Esophagus squamous epithelium (tissue), 4 donors: Measurements from ENCODE around the gene TUB.

Source experiments
- CTCF ChIP-seq, 6 experiments: fragments of 450-650 bp in 4 of 6; fragments of 200-600 bp in 2 of 6; sonication (generic) in 2 of 6; IDR thresholded peaks; one replicate each; pipeline ENCODE4 v1.5.1; 2016 to 2019; ENCODE audit warnings: antibody characterized with exemption in 6 of 6, mild to moderate bottlenecking in 4 of 6, moderate library complexity in 4 of 6
- POLR2A ChIP-seq, 4 donors: fragments of 450-650 bp; IDR thresholded peaks; one replicate each; pipeline ENCODE4 v1.6.1; 2017; ENCODE audit warnings: antibody characterized with exemption in 4 of 4, mild to moderate bottlenecking in 4 of 4, moderate library complexity in 3 of 4

GRCh38 chr11:8041576-8041975 is 39.4 kb upstream of the TUB start:
- TF ChIP-seq POLR2A (IDR thresholded peaks at IDR 0.05) (no peak), CTCF (IDR thresholded peaks at IDR 0.05) (no peak)
